K562 (cell line): ENCODE measurements around the gene C15orf62. TPM values are rescaled to one million over a fixed set of nuclear protein-coding genes. Genes with fewer than 3 reads are reported as not detected.

Source experiments
- ARID2 ChIP-seq: fragments of 450-650 bp; IDR thresholded peaks from 2 replicates; pipeline ENCODE4 v1.6.1; 2017; ENCODE audit warnings: antibody characterized with exemption, mild to moderate bottlenecking
- ATF2 ChIP-seq: sonication (generic); formaldehyde crosslinking; IDR thresholded peaks from 2 replicates; pipeline ENCODE4 v1.8.1; 2022; ENCODE audit warnings: missing genetic modification reagents
- CC2D1A ChIP-seq: fragments of 450-650 bp; IDR thresholded peaks from 2 replicates; pipeline ENCODE4 v1.6.1; 2017; ENCODE audit warnings: mild to moderate bottlenecking
- CHD4 ChIP-seq: fragments of 200-600 bp; sonication (generic); IDR thresholded peaks from 3 replicates; pipeline ENCODE4 v1.6.1; 2012; ENCODE audit warnings: low read depth, mild to moderate bottlenecking, mixed read lengths, low read length, inconsistent platforms; ENCODE audit not compliant: insufficient read depth, insufficient replicate concordance, poor library complexity, severe bottlenecking
- CREM ChIP-seq: IDR thresholded peaks from 2 replicates; pipeline ENCODE4 v1.6.1; 2014; ENCODE audit warnings: antibody characterized with exemption, low read depth
- ETS2 ChIP-seq: IDR thresholded peaks from 2 replicates; pipeline ENCODE4 v1.6.1; 2016; ENCODE audit warnings: borderline replicate concordance, missing genetic modification characterization, mild to moderate bottlenecking, moderate library complexity, missing compliant biosample characterization; ENCODE audit not compliant: poor library complexity, severe bottlenecking
- EWSR1 ChIP-seq: fragments of 450-650 bp; IDR thresholded peaks from 2 replicates; pipeline ENCODE4 v1.6.1; 2018; ENCODE audit warnings: borderline replicate concordance, mild to moderate bottlenecking, low read depth, moderate library complexity; ENCODE audit not compliant: partially characterized antibody
- JUN ChIP-seq, 2 experiments: sonication (generic) in 1 of 2; formaldehyde crosslinking in 1 of 2; IDR thresholded peaks; 2 replicates each; pipeline versions ENCODE4 v1.6.1 to v1.8.0; 2012 to 2022; ENCODE audit warnings: borderline replicate concordance in 2 of 2, mild to moderate bottlenecking in 2 of 2, improper control_type of control experiment in 1 of 2, low read depth in 1 of 2, low read length in 1 of 2, missing genetic modification reagents in 1 of 2
- NR2C1 ChIP-seq, 2 experiments: fragments of 450-650 bp; IDR thresholded peaks; 2 replicates each; pipeline ENCODE4 v1.6.1; 2017; ENCODE audit warnings: mild to moderate bottlenecking in 2 of 2, antibody characterized with exemption in 1 of 2, inconsistent platforms in 1 of 2, missing compliant biosample characterization in 1 of 2, missing genetic modification characterization in 1 of 2
- RREB1 ChIP-seq: fragments of 250-450 bp; sonication (Bioruptor Pico); IDR thresholded peaks from 2 replicates; pipeline ENCODE4 v1.4.0; 2020
- STAG1 ChIP-seq: sonication (generic); formaldehyde crosslinking; IDR thresholded peaks from 2 replicates; pipeline ENCODE4 v1.5.0; 2020; ENCODE audit warnings: missing genetic modification reagents, borderline replicate concordance
- TCF7L2 ChIP-seq: fragments of 150-350 bp; IDR thresholded peaks from 2 replicates; pipeline ENCODE4 v1.6.1; 2016; ENCODE audit warnings: low read depth, mild to moderate bottlenecking, low read length, moderate library complexity
- U2AF2 ChIP-seq: fragments of 200-400 bp; formaldehyde crosslinking; optimal IDR thresholded peaks from 2 replicates; pipeline ENCODE3; 2017; ENCODE audit warnings: low read depth, mild to moderate bottlenecking, low read length
- YY1 ChIP-seq, 3 experiments: IDR thresholded peaks; 2 replicates each; pipeline ENCODE4 v1.6.1; 2011; ENCODE audit warnings: low read length in 2 of 3, mild to moderate bottlenecking in 2 of 3, moderate library complexity in 2 of 3, borderline replicate concordance in 1 of 3, control low read depth in 1 of 3, low read depth in 1 of 3; ENCODE audit not compliant: insufficient read depth in 3 of 3, insufficient replicate concordance in 2 of 3, control insufficient read depth in 1 of 3, insufficient read length in 1 of 3; ENCODE audit errors: extremely low read depth in 1 of 3
- polyA plus RNA-seq, 8 experiments: library from polyadenylated mRNA; depleted of rRNA in 4 of 8; stranded (reverse) in 5 of 8; unstranded in 3 of 8; fragments of >200 nt; fragmentation: Nextera tagmentation in 2 of 8; fragmentation: Illumina TruSeq in 1 of 8; extraction: Ambion mirVana in 2 of 8; extraction: Trizol in 1 of 8; gene quantifications; 2 replicates each; pipeline versions ENCODE4 v1.2.1 to v1.2.3, GENCODE V29; 2011 to 2014; ENCODE audit warnings: inconsistent platforms in 1 of 8, missing spikeins in 1 of 8
- total RNA-seq, 7 experiments: library from RNA; depleted of rRNA in 6 of 7; stranded (reverse); fragments of >200 nt in 6 of 7; fragmentation: Illumina TruSeq in 2 of 7; extraction: Trizol in 2 of 7; gene quantifications; 2 replicates each; pipeline versions ENCODE4 v1.2.1 to v1.2.3, GENCODE V29; 2011 to 2021; ENCODE audit warnings: low replicate concordance in 1 of 7
- TF ChIP-seq, protein P1 (sequence below): sonication (generic); formaldehyde crosslinking; IDR thresholded peaks from 2 replicates; pipeline ENCODE4 v1.8.1; 2023; ENCODE audit warnings: mild to moderate bottlenecking, missing genetic modification reagents

The C15orf62 gene
- total and polyA plus RNA-seq, 9 of the 15 experiments (the other 6 are each of a cell fraction or from before 2014, with no cell fraction given) = 0.01 to 0.76 (median 0.30) TPM; not detected in 1

DNA sequence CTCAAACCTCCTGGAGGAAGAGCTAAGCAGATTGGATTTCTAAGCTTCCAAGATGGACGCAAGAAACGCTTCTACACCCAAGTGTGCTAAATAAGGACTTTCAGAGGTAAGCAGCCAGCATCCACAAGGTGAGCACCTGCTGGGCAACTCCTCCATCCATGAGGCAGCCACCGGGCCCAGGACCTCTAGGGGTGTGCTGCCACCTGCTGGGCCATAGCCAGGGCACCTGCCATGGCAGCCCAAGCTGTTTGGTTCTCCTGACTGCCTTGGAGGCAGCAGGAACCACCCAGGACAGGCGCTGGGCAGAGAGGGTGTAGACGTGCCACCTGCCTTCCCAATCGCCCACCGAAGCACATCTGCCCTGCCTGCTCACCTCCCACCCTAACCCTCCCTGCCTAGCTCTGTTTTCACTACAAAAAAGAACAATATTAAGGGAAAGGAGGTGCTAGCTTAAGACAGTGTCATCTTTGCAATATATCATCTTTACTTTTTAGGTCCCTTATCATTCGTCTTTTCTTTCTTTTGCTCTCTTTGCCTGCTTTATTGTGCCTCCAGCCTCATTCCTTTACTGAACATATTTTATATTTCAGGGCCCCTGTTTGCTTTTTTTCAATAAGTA is 12.9 kb downstream of the C15orf62 start (continued):
- TF ChIP-seq ATF2 (CRISPR knock-in tag) = no peak
- TF ChIP-seq STAG1 (CRISPR knock-in tag) = peak; percentile 94
- no peak for TF ChIP-seq U2AF2
- TF ChIP-seq TCF7L2 = no peak
- no peak for TF ChIP-seq NR2C1 (IDR thresholded peaks at IDR 0.05)
- TF ChIP-seq NR2C1 (tag; IDR thresholded peaks at IDR 0.05) = no peak
- 0 out of 2 replicates have a peak, but pooled peaks have one; percentile 31 for TF ChIP-seq CC2D1A
- TF ChIP-seq ETS2 = no peak
- TF ChIP-seq EWSR1 = no peak
- TF ChIP-seq ARID2 = peak; percentile 49; the same call in 1 of the 2 replicates
- 0 out of 2 replicates have a peak, but pooled peaks have one; percentile 8 for TF ChIP-seq CREM
- TF ChIP-seq CHD4 = no peak
- TF ChIP-seq, protein P1, sequence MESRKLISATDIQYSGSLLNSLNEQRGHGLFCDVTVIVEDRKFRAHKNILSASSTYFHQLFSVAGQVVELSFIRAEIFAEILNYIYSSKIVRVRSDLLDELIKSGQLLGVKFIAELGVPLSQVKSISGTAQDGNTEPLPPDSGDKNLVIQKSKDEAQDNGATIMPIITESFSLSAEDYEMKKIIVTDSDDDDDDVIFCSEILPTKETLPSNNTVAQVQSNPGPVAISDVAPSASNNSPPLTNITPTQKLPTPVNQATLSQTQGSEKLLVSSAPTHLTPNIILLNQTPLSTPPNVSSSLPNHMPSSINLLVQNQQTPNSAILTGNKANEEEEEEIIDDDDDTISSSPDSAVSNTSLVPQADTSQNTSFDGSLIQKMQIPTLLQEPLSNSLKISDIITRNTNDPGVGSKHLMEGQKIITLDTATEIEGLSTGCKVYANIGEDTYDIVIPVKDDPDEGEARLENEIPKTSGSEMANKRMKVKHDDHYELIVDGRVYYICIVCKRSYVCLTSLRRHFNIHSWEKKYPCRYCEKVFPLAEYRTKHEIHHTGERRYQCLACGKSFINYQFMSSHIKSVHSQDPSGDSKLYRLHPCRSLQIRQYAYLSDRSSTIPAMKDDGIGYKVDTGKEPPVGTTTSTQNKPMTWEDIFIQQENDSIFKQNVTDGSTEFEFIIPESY (CRISPR knock-in tag) = no peak
- TF ChIP-seq JUN (IDR thresholded peaks at IDR 0.05; ENCODE audit: borderline replicate concordance, low read depth, low read length) = 0 out of 2 replicates have a peak, but pooled peaks have one; percentile 14
- TF ChIP-seq JUN (CRISPR knock-in tag; IDR thresholded peaks at IDR 0.05; ENCODE audit: borderline replicate concordance) = no peak
- TF ChIP-seq RREB1 (CRISPR knock-in tag) = peak; percentile 69; the same call in 1 of the 2 replicates
- peak in 2 of 3 experiments; percentile 56 to 62 for TF ChIP-seq YY1 (IDR thresholded peaks at IDR 0.05; ENCODE audit: borderline replicate concordance in 1 of 3, control insufficient read depth in 1 of 3, extremely low read depth in 1 of 3, insufficient read depth in 3 of 3, insufficient read length in 1 of 3, insufficient replicate concordance in 2 of 3, low read depth in 1 of 3, low read length in 2 of 3)
